ENCODE measurements around the gene ZNF620.
"Not testable (repeated sequence)": the region's sequence is repeated elsewhere in the genome, so short reads cannot be mapped to it uniquely, and the experiment has no call there.

ZNF620 gene

DNA sequence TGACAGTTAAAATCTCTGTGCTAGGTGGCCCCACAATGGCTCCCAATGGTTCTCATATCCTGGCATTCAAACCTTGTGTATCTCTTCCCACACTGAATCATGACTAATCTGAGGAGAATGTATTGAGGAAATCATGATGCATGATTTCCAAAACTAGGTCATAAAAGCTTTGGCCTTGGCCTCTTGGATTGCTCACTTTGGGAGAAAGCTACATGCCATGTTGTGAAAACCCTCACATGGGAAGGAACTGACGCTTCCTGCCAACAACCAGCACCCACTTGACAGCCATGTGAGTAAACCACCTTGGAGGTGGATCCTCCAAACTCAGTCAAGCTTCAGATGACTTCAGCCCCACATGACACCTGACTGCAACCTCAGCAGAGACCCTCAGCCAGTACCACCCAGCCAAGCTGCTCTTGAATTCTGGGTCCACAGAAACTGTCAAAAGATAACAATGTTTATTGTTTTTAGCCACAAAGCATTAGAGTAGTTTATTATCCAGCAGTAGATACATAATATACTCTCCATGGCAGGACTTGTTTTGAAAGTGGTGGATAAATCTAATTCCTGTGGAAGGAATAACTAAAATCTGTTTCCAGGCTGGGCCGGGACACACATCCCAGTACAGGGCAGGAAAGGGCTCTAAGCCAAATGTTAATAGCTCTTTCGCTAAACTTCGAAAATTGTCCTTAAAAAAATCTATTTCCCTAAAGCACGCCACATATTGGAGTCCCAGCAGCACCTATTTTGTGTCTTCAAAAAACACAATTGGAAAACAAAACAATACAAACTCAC, 1.0 kb upstream of the ZNF620 start:
- DNase-seq = peak; percentile 98

DNA sequence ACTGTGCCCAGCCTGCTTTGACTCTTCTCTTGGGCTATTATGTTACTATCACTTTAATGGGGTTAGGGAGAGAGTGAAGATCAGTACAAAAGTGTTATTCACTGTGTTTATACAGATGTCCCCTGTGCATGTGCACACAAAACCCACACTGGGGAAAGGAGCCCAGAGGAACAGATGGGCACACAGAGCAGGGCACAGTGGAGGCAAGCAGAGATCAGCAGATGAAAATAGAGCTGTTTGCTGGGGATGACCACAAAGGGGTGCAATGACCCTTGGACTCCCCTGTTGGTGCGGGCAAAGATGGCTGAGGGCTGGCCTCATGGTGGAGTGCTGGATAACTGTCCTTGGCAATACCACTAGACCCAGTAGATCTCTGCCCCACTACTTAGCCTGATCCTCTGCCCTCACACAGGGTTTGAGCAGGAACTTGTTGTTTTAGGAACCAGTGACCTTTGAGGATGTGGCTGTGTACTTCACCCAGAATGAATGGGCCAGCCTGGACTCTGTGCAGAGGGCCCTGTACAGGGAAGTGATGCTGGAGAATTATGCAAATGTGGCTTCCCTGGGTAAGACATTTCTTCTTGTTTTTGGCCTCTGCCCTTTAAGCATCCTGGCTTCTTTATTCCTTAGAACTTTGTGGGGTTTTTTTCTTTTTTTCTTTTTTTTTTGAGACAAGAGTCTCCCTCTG, 5.3 kb downstream of the ZNF620 start:
- DNase-seq = no peak

GRCh38 chr3:40516201-40516600, 10.4 kb downstream of the ZNF620 start:
- DNase-seq = peak; percentile 80

GRCh38 chr3:40518067-40518466, 12.2 kb downstream of the ZNF620 start:
- DNase-seq = no peak

DNA sequence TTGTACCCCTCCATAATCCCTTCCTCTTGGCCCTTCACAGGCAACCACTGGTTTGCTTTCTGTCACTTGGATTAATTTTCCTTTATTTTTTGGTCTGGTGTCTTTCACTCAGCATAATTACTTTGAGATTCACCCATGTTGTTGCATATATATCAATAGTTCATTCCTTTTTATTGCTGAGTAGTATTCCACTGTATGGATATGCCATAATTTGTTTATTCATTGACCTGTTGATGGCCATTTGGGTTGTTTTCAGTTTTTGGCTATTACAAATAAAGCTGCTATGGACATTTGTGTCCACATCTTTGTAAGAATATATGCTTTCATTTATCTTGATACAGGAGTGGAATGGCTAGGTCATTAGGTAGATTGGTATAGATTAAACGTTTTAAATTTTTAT, 13.0 kb downstream of the ZNF620 start:
- no peak for DNase-seq

DNA sequence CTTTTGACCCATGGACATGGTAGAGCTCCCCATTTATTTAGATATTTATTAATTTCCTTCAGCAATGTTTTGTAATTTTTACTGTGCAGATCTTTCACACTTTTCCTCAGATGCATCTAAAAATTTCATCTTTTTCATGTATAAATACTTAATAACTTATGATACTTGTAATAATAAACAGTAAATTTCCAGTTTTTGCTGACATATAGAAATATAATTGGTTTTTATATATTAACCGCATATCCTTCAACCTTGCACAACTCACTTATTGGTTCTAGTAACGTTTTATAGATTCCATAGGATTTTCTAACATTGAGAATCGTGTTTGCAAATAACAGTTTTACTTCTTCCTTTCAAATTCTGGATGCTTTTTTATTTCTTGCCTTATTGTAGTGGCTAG, 15.4 kb downstream of the ZNF620 start:
- no peak for DNase-seq

GRCh38 chr3:40523781-40524180, 17.9 kb downstream of the ZNF620 start:
- DNase-seq = no peak

- DNase-seq = no peak
Measured at GRCh38 chr3:40524222-40524567, 18.4 kb downstream of the ZNF620 start.

GRCh38 chr3:40524568-40525285, 18.9 kb downstream of the ZNF620 start, which contains the start of gene ZNF621:
TSS of gene ZNF621 (plus strand) at chr3:40524960. CDS start at chr3:40525841, 881 bp downstream.
- DNase-seq = peak; percentile 86

DNA sequence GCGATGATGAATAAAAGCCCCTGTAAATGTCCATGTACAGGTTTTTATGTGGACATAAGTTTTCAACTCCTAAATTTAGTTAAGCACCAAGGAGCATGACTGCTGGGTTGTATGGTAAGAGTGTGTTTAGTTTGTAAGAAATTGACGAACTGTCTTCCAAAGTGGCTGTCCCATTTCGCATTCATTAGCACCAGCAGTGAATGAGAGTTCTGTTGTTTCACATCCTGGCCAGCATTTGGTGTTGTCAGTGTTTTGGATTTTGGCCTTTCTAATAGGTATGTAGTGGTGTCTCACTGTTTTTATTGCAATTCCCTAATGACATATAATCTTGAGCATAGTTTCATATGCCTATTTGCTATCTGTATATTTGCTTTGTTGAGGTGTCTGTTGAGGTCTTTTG, 22.6 kb downstream of the ZNF620 start:
- DNase-seq = no peak

DNA sequence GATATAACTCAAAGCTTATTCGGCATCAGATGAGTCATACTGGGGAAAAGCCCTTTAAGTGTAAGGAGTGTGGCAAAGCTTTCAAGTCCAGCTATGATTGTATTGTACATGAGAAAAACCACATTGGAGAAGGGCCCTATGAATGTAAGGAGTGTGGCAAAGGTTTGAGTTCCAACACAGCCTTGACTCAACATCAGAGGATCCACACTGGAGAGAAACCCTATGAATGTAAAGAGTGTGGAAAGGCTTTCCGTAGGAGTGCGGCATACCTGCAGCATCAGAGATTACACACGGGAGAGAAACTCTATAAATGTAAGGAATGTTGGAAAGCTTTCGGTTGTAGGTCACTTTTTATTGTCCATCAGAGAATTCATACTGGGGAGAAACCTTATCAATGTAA, 26.4 kb downstream of the ZNF620 start:
- DNase-seq = no peak

DNA sequence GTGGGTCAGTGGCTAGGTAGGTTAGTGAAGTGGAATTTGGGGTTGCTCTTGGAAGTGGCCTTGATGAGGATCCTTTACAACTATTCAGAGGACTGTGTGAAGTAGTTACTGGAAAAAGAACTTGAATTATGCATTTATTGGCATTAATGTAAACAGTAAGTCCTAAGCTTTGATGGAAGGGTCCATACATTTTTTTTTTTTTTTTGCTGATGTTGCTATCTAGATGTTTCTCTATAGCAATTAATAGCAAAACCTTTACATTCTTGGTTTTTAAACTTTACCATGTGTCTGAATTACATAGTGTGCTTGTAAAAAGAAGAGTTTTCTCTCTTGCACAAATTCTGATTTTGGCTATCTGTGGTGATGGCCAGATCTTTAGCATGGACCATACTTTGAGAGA, 28.4 kb downstream of the ZNF620 start:
- no peak for DNase-seq

- peak; percentile 64 for DNase-seq
Measured at GRCh38 chr3:40546816-40547215, 41.0 kb downstream of the ZNF620 start.

DNA sequence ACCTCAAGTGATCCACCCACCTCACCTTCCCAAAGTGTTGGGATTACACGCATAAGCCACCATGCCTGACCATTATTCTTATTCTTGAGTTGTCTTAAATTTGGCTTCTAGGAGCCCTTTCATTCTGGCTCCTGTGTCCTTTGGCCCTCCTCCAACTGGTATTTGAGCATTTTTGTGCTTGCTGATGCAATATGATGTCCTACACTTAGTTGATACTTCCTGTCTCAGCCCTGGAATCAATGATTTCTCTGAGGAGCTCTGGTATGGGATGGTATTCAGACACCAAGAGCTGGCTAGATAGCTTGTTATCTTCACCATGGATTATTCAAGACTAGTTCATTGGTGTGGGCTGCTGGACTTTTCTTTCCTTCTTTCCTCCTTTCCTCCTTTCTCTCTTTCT, 44.3 kb downstream of the ZNF620 start:
- DNase-seq = no peak

GRCh38 chr3:40557575-40558161, 51.8 kb downstream of the ZNF620 start:
- no peak for DNase-seq

GRCh38 chr3:40562482-40562881, 56.6 kb downstream of the ZNF620 start:
- DNase-seq = not testable (repeated sequence)

DNA sequence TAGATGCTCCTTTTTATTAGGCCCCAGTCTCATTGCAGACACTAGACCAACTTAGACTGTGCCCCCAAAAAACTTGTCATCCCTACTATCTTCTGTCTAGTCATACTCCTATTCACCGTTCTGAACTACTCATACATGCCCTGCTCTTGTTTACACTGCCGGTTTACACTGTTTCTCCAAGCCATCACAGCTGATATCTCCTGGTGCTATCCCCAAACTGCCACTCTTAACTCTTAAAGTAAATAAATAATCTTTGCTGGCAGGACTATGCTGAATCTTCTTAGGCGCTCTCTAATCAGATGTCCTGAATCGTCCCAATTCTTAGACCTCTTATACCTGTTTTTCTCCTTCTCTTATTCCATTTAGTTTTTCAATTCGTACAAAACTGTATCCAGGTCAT, 59.8 kb downstream of the ZNF620 start:
- DNase-seq = not testable (repeated sequence)

DNA sequence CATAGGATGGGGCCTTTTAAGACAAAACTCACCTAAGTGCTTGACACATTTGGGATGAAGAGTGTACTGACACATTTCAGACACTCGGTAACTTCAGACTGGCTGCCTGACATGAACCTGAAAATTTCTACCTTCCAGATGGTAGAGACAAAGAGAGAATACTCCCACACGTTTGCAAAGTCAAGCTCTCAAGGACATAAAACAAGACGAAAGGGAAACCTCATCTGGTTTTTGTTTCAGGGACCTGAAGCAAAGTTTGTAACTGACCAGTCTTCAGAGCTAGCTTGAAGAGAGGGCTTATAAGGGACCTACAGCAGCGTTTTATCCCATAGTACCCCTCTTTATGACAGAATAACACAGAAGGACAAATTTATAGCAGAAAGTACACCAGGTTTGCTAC, 60.9 kb downstream of the ZNF620 start:
- DNase-seq = no peak
